ENCODE measurements around the gene GPR171.

- no peak for TF ChIP-seq CTCF (IDR thresholded peaks at IDR 0.05)
- no peak for TF ChIP-seq POLR2AphosphoS5 (IDR thresholded peaks at IDR 0.05)
- TF ChIP-seq POLR2A (IDR thresholded peaks at IDR 0.05) = no peak
Observed at GRCh38 chr3:151214459-151214858, 11.4 kb upstream of the GPR171 start.

All from sigmoid colon (tissue), 4 donors.